ENCODE data around the gene SORCS1.

The SORCS1 gene

GRCh38 chr10:107152087-107152486 lies 12.4 kb downstream of the SORCS1 start:
- no peak for TF ChIP-seq CTCF (IDR thresholded peaks at IDR 0.05; ENCODE audit: unreplicated experiment in 3 of 3)
- peaks cover 25% of the 10 kb centered on the region for H3K9me3 Mint-ChIP-seq

GRCh38 chr10:107148906-107149305 lies 15.6 kb downstream of the SORCS1 start:
- Mint-ChIP-seq H3K27ac (no peak overlapping the region), H3K9me3 (peaks cover 25% of the 10 kb centered on the region), H3K27me3 (ENCODE audit: low read depth) (peaks cover 15% of the 10 kb centered on the region), H3K4me1 (no peaks in the 10 kb centered on the region), H3K36me3 (ENCODE audit: low read depth) (peaks cover 14% of the 10 kb centered on the region), H3K4me3 (no peak overlapping the region)
- TF ChIP-seq CTCF (IDR thresholded peaks at IDR 0.05; ENCODE audit: unreplicated experiment in 3 of 3): no peak

More at GRCh38 chr10:107152087-107152486, 12.4 kb downstream of the SORCS1 start:
- H3K4me3 Mint-ChIP-seq: no peak overlapping the region
- H3K4me1 Mint-ChIP-seq: no peaks in the 10 kb centered on the region
- no peak overlapping the region for H3K27ac Mint-ChIP-seq
- H3K36me3 Mint-ChIP-seq (ENCODE audit: low read depth): peaks cover 14% of the 10 kb centered on the region
- H3K27me3 Mint-ChIP-seq (ENCODE audit: low read depth): peaks cover 12% of the 10 kb centered on the region

GRCh38 chr10:107144490-107144889 lies 20.0 kb downstream of the SORCS1 start:
- Mint-ChIP-seq H3K36me3 (ENCODE audit: low read depth) (no peaks in the 10 kb centered on the region), H3K9me3 (peaks cover under 1% of the 10 kb centered on the region), H3K27me3 (ENCODE audit: low read depth) (peaks cover 11% of the 10 kb centered on the region), H3K4me3 (no peak overlapping the region), H3K4me1 (no peaks in the 10 kb centered on the region), H3K27ac (no peak overlapping the region)
- peak in 2 of 3 experiments; percentile 11 to 38 for TF ChIP-seq CTCF (IDR thresholded peaks at IDR 0.05; ENCODE audit: unreplicated experiment in 3 of 3)

- H3K9me3 Mint-ChIP-seq: no peaks in the 10 kb centered on the region
- no peaks in the 10 kb centered on the region for H3K4me1 Mint-ChIP-seq
- H3K36me3 Mint-ChIP-seq (ENCODE audit: low read depth): no peaks in the 10 kb centered on the region
- no peak overlapping the region for H3K27ac Mint-ChIP-seq
- H3K27me3 Mint-ChIP-seq (ENCODE audit: low read depth): peaks cover 10% of the 10 kb centered on the region
- H3K4me3 Mint-ChIP-seq: no peak overlapping the region
- TF ChIP-seq CTCF (IDR thresholded peaks at IDR 0.05; ENCODE audit: unreplicated experiment in 3 of 3): no peak
Observed at GRCh38 chr10:107141524-107142061, 22.9 kb downstream of the SORCS1 start.

GRCh38 chr10:107139237-107139636 lies 25.3 kb downstream of the SORCS1 start:
- Mint-ChIP-seq H3K9me3 (no peaks in the 10 kb centered on the region), H3K27ac (no peak overlapping the region), H3K27me3 (ENCODE audit: low read depth) (peaks cover 6% of the 10 kb centered on the region), H3K4me1 (no peaks in the 10 kb centered on the region), H3K4me3 (no peak overlapping the region), H3K36me3 (ENCODE audit: low read depth) (no peaks in the 10 kb centered on the region)
- TF ChIP-seq CTCF (IDR thresholded peaks at IDR 0.05; ENCODE audit: unreplicated experiment in 3 of 3): no peak

- H3K36me3 Mint-ChIP-seq (ENCODE audit: low read depth): no peaks in the 10 kb centered on the region
- H3K27me3 Mint-ChIP-seq (ENCODE audit: low read depth): peaks cover 6% of the 10 kb centered on the region
- no peak overlapping the region for H3K27ac Mint-ChIP-seq
- H3K9me3 Mint-ChIP-seq: no peaks in the 10 kb centered on the region
- no peak for TF ChIP-seq CTCF (IDR thresholded peaks at IDR 0.05; ENCODE audit: unreplicated experiment in 3 of 3)
- H3K4me1 Mint-ChIP-seq: no peaks in the 10 kb centered on the region
- no peak overlapping the region for H3K4me3 Mint-ChIP-seq
Observed at GRCh38 chr10:107133656-107134055, 30.9 kb downstream of the SORCS1 start.

All from nephron (organoid).